Measurements from ENCODE around the gene HIPK4. TPM values are rescaled to one million over a fixed set of nuclear protein-coding genes. Genes with fewer than 3 reads are reported as not detected.

Gene HIPK4
- total RNA-seq, 1 experiment from 2014 or later: 0.74 TPM

DNA sequence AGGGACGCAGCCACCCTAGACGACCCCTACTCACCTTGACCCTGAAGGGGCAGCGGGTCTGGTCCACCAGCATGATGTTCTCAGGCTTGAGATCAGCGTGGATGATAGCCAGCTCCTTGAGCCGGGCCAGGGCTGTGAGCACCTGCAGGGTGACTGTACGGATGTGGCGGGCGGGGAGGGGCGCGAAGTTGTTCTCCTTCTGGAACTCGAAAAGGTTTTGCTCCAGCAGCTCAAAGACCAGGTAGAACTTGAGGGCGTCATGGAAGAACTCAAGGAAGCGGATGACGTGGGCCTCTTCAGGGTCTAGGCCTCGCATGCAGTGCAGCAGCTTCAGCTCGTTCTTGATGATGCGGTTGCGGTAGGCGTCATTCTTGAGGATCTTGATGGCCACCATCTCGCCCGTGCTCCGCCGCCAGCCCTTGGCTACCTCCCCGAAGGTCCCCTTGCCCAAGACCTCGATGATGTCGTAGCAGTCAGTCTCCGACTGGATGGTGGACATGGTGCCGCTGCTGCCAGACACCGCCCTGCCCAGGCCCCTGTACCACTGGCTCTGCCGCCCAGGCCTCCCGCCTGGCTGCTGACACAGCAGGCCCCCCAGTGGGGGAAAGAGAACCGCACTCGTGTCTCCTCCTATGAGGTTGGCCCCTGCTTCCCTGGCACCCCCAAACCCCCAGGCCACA, 437 bp downstream of the HIPK4 start:
- no peaks in the 10 kb centered on the region for H3K79me2 ChIP-seq (ENCODE audit: insufficient read depth, low read length)
- CTCF ChIA-PET: no interaction called here
- no peaks in the 10 kb centered on the region for H3K9me3 ChIP-seq (ENCODE audit: control insufficient read depth in 1 of 2, insufficient read depth in 1 of 2, low read depth in 1 of 2, low read length in 2 of 2)
- no peak overlapping the region for H3K4me3 ChIP-seq (replicated peaks in 1 of 2; ENCODE audit: low read depth in 1 of 2, low read length in 2 of 2)
- no TSS peak for BruUV-seq (replicated peaks)
- no peak overlapping the region for H3K9ac ChIP-seq (ENCODE audit: low read length)
- no peak for TF ChIP-seq EZH2phosphoT487 (IDR thresholded peaks at IDR 0.05; ENCODE audit: borderline replicate concordance)
- no peak for TF ChIP-seq CBX3 (IDR thresholded peaks at IDR 0.05; ENCODE audit: low read depth)
- no peak for TF ChIP-seq ZFX (IDR thresholded peaks at IDR 0.05)
- TF ChIP-seq, protein P1, sequence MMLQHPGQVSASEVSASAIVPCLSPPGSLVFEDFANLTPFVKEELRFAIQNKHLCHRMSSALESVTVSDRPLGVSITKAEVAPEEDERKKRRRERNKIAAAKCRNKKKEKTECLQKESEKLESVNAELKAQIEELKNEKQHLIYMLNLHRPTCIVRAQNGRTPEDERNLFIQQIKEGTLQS (IDR thresholded peaks at IDR 0.05): no peak
- TF ChIP-seq ELF1 (IDR thresholded peaks at IDR 0.05; ENCODE audit: borderline replicate concordance, low read depth): no peak
- TF ChIP-seq SP1 (IDR thresholded peaks at IDR 0.05; ENCODE audit: low read depth): no peak
- no peak for TF ChIP-seq FOSL1 (IDR thresholded peaks at IDR 0.05; ENCODE audit: low read depth)
- TF ChIP-seq, protein P2, sequence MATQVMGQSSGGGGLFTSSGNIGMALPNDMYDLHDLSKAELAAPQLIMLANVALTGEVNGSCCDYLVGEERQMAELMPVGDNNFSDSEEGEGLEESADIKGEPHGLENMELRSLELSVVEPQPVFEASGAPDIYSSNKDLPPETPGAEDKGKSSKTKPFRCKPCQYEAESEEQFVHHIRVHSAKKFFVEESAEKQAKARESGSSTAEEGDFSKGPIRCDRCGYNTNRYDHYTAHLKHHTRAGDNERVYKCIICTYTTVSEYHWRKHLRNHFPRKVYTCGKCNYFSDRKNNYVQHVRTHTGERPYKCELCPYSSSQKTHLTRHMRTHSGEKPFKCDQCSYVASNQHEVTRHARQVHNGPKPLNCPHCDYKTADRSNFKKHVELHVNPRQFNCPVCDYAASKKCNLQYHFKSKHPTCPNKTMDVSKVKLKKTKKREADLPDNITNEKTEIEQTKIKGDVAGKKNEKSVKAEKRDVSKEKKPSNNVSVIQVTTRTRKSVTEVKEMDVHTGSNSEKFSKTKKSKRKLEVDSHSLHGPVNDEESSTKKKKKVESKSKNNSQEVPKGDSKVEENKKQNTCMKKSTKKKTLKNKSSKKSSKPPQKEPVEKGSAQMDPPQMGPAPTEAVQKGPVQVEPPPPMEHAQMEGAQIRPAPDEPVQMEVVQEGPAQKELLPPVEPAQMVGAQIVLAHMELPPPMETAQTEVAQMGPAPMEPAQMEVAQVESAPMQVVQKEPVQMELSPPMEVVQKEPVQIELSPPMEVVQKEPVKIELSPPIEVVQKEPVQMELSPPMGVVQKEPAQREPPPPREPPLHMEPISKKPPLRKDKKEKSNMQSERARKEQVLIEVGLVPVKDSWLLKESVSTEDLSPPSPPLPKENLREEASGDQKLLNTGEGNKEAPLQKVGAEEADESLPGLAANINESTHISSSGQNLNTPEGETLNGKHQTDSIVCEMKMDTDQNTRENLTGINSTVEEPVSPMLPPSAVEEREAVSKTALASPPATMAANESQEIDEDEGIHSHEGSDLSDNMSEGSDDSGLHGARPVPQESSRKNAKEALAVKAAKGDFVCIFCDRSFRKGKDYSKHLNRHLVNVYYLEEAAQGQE (IDR thresholded peaks at IDR 0.05; ENCODE audit: low read depth): no peak
- TF ChIP-seq TCF7L2 (IDR thresholded peaks at IDR 0.05; ENCODE audit: borderline replicate concordance, extremely low read depth, insufficient read depth, insufficient read length): no peak
- no peak for TF ChIP-seq SRF (IDR thresholded peaks at IDR 0.05; ENCODE audit: low read depth)
- TF ChIP-seq POLR2AphosphoS5 (IDR thresholded peaks at IDR 0.05; ENCODE audit: low read depth, low read length): no peak
- no peak for TF ChIP-seq EGR1 (IDR thresholded peaks at IDR 0.05; ENCODE audit: low read depth)
- TF ChIP-seq, protein P3, sequence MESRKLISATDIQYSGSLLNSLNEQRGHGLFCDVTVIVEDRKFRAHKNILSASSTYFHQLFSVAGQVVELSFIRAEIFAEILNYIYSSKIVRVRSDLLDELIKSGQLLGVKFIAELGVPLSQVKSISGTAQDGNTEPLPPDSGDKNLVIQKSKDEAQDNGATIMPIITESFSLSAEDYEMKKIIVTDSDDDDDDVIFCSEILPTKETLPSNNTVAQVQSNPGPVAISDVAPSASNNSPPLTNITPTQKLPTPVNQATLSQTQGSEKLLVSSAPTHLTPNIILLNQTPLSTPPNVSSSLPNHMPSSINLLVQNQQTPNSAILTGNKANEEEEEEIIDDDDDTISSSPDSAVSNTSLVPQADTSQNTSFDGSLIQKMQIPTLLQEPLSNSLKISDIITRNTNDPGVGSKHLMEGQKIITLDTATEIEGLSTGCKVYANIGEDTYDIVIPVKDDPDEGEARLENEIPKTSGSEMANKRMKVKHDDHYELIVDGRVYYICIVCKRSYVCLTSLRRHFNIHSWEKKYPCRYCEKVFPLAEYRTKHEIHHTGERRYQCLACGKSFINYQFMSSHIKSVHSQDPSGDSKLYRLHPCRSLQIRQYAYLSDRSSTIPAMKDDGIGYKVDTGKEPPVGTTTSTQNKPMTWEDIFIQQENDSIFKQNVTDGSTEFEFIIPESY (IDR thresholded peaks at IDR 0.05; ENCODE audit: extremely low read depth, insufficient replicate concordance, low read length): no peak
- no peak overlapping the region for H3K4me2 ChIP-seq (ENCODE audit: low read length)
- no peak overlapping the region for H2AFZ ChIP-seq (ENCODE audit: low read depth, low read length, poor library complexity, severe bottlenecking)
- DNase-seq (ENCODE audit: low read depth, low spot score) (no peak), ATAC-seq (no peak)
- intact Hi-C loops (cut with micrococcal nuclease): no loop called here
- POLR2A ChIA-PET: no interaction called here
- H3K27me3 ChIP-seq (ENCODE audit: insufficient read depth, low read length): no peaks in the 10 kb centered on the region
- H3K36me3 ChIP-seq (ENCODE audit: control insufficient read depth in 1 of 2, insufficient read depth in 2 of 2, low read length in 2 of 2): no peaks in the 10 kb centered on the region
- peaks cover 15 to 19% of the 10 kb centered on the region in 2 experiments for H3K4me1 ChIP-seq (ENCODE audit: control insufficient read depth in 1 of 2, insufficient read depth in 2 of 2, low read length in 2 of 2)
- no peaks in the 10 kb centered on the region for H4K20me1 ChIP-seq (ENCODE audit: insufficient read depth)
- H3K27ac ChIP-seq (ENCODE audit: low read depth, low read length): no peak overlapping the region
- H3K9me2 ChIP-seq (ENCODE audit: insufficient read depth): no peaks in the 10 kb centered on the region
- RAD21 ChIA-PET (ENCODE audit: low non-redundant PET in 1 of 2, low total read pairs in 2 of 2, uncharacterized antibody in 2 of 2, unreplicated experiment in 2 of 2): no interaction called here

Measured in HCT116 (cell line).